Stimulated activated CD4-positive, alpha-beta T cell treated with anti-CD3 and anti-CD28 coated beads, Interleukin-12 subunit alpha, Interleukin-12 subunit beta, amount 100 ng/mL, for 24 hours (primary cell): Measurements from ENCODE around the gene CRYBA4.
"Not testable (repeated sequence)": the region's sequence is repeated elsewhere in the genome, so short reads cannot be mapped to it uniquely, and the experiment has no call there.

Source experiments
- DNase-seq, 2 experiments: peaks; one replicate each; pipeline ENCODE4 v3.0.0-alpha.2; 2020; ENCODE audit warnings: low read depth in 2 of 2

The CRYBA4 gene

DNA sequence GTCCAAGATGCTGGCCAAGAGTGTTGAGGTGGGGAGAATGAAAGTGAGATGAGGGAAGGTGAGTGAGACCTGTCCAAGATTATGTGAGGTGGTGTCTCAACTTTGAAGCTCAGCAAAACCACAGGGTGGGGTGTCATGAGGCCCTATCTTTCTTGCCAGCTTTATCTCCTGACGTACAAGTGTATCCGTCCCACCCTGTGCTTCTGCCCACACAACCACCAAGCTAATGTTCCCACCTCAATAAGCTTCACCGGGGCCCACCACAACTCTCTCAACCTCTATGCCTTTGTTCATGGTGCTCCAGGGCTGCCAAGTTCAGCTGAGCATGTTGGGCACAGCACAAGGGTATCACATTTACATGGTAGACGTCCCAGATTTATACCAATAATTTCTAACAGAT is 24.7 kb upstream of the CRYBA4 start:
- no peak for DNase-seq

DNA sequence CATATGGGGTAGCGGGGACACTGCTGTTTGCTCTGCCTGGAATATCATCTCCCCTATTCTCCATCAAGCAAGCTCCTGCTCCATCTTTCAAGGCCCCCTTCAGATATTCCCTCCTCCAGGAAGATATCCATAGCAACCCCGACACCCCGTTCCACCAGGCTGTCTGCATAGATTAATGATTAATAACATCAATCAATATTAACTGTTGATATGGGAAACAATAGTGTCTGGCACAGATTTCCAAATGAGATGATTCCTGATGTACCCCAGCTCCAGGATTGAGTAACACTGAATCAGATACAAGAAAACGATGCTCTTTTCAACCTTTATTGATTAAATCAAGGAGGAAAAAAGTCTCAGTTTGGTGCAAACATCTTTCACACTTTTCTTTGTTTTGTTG is 24.3 kb upstream of the CRYBA4 start:
- no peak for DNase-seq

DNA sequence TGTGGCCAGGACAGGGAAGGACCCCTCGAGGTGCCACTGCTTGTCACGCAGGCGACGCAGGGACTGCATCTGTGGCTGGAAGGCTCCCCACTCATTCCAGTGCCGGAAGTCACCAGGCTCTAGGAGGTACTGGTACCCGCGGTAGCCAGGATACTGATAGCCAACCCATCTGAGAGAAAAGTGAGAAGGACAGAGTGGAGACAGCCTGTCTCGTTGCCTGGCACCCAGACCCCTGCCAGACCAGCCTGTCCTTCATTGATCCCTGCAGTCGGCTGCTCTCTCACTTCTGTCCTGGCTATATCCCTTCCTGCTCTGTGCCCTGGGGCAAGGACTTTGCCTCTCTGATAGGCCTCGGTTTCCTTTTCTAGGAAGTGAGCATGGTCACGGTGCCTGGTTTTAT is 22.3 kb upstream of the CRYBA4 start:
- DNase-seq = no peak

DNA sequence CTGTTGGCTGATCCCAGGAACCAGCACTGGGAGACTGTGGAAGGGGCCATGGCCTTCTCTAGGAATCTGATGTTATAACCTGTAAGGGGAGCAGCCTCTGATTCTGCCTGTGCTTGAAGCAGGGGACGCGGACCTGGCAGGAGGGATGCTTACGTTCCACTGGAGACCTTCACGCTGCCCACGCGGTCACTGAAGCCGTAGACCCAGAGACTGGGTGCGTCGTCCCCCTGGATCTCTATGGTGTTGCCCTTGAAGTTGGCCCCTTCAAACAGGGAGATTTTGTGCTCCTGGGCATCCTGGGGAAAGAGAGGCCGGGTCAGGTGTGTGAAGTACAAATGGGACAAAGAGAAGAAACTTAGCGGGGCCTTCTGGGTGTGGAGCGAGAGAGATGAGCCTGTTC is 20.0 kb upstream of the CRYBA4 start:
- DNase-seq = no peak

DNA sequence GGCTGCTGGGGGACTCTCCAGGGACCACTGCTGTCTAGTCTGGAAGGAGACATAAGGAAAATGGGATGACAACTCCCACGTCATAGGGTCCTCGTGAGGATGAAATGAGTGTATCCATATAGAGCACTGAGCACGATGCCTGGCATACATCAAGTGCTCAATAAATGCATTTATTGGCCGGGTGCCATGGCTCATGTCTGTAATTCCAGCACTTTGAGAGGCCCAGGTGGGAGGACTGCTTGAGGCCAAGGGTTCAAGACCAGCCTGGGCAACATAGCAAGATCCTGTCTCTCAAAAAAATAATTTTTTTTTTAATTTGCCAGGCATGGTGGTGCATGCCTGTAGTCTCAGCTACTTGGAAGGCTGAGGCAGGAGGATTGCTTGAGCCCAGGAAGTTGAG is 19.6 kb upstream of the CRYBA4 start:
- DNase-seq = no peak

DNA sequence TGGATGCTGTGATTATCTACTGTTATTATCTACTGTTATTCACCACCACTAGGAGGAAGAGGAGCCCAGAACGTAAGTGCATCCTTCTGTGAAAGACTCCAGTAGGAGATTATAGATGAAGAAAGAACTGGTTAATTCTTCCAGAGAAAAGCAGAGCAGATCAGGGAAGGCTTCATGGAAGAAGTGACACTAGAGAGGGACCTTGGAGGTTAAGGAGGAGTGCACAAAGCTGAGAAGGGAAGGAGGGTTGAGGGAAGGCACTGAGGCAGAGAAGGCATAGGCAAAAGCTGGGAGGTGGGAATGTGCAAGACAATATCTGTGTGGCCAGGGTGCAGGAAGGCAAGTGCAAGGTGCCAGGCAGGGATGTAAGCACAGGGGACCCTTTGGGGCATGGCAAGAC is 17.4 kb upstream of the CRYBA4 start:
- DNase-seq = no peak

DNA sequence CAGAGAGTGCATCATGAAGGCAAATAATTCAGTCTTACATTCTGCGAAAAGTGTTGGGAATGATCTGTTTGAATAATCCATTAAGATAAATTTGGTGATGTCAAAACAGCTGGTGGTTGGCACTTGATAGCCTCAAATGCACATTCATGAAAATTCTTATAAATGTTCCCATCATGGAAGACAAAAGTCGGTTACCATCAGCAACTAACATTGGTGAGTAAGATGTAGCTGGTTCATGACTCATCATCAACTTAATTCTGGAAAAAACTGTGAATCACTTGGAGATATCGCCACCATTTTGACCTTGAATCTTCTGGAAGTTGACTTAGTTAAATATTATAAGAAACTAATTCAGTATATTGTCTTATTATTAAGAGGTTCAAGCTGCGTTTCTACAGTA is 15.2 kb upstream of the CRYBA4 start:
- DNase-seq = no peak

DNA sequence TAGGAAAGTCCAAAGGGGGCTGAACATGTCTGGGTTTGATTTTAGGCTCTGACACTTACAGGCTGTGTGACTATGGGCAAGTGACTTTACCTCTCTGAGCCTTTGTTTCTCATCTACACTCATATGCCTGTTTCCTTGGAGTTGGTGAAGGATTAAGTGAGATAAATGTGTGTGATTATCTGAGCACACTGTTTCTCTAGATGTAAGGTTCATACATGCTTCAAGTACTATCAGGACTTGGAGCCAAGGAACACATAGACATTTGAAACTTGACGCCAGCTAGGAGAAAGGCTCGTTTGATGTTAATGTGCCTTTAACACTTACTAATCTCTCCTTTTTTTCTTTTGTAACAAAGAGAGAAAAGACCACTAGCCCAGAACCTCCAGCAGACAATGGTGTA is 13.6 kb upstream of the CRYBA4 start:
- no peak for DNase-seq

DNA sequence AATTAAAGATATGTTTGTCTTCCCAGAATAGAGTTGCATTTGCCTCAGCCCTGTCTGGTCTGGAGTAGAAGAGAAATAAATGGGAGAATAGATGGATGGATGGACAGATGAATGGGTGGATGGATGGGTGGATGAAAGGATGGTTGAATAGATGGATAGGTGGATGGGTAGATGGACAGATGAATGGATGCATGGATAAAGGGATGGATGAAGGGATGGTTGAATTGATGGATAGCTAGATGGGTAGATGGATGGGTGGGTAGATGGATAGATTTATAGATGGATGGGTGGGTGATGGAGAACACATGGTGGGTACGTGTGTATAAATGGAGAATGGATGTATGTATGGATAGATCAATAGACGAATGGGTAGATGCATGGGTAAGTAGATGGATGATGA is 12.5 kb upstream of the CRYBA4 start:
- DNase-seq = no peak

DNA sequence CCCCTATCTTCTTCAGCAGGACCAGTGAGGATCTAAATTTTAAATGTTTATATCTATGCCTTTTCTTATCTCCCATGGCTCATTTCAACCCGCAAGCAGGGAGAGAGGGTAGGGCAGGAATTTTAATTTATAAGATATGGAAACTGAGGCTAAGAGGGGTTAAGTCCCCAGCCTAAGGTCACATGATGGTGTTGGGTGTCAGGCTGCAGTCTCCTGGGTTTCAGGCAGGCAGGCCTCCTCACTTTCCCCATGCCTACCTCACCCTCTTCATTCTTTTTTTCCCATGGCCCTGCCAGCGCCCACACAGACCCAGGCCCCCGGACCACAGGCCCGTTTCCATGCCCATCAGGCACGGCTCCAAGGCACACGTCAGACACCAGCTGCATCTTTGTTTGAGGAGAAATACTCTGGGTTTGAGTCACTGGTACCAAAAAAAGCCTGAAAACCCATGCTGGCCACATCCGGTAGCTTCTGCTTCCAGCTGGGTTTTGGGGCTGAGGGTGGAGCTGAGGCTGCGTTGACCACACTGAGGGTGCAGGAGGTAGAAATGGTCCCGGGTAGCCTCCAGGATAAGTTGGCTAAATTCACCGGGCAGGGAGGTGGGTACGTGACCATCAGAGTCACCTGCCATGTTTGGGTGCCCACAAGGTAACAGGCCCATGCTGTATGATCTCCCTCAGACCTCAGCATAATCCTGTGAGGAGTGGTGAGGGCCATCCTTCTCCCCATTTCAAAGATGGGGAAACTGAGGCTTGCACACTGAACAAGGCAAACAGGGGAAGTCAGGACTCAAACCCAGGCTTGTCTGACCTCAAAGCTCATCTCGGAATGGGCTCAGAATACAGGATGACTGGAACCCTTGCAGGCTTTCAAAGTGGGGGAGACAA is 11.4 kb upstream of the CRYBA4 start:
- DNase-seq = peak in 1 of 2 experiments; percentile 32

DNA sequence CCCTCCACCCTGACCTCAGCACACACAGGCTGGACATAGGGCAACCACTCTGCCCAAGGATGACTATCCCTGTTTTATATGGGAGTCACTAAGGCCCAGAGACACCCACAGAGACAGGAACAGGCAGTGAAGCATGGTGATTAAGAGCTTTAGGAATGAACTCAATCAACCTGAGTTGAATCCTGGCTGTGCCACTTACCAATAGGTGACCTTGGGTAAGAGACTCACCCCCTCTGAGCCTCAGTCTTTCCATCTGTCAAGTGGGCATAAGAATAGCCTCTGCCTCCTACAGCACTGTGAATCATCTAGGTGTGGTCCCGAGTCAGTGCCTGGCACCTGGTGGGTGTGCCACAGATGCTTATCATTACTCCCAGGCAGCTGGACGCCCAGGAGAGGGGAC is 10.8 kb upstream of the CRYBA4 start:
- no peak for DNase-seq

DNA sequence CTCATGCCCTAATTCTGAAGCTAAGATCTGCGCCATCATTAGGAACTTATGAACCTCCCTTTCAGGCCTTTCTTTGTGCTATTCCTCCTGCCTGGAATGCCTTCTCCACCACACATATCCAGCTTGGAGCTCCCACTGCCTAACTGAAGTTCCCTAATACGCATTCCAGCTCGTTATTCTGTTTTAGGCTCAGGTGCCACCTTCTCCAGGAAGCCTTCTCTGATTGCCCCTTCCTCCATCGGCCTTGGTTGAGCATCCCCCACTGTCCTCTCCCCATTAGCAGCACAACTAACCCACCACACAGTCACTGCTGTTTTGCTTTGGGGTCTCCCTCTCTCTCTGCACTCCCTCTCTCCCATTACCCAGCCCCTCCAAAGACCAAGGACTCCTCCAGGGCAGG is 9.1 kb upstream of the CRYBA4 start:
- no peak for DNase-seq

DNA sequence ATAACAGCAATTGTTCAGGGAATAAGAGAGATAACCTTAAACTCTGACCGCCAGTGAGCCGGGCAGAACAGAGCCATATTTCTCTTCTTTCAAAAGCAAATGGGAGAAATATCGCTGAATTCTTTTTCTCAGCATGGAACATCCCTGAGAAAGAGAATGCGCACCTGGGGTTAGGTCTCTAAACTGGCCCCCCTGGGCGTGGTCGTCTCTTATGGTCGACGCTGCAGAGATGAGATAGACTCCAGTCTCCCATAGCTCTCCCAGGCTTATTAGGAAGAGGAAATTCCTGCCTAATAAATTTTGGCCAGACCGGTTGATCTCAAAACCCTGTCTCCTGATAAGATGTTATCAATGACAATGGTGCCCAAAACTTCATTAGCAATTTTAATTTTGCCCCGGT is 8.0 kb upstream of the CRYBA4 start:
- DNase-seq = not testable (repeated sequence)

DNA sequence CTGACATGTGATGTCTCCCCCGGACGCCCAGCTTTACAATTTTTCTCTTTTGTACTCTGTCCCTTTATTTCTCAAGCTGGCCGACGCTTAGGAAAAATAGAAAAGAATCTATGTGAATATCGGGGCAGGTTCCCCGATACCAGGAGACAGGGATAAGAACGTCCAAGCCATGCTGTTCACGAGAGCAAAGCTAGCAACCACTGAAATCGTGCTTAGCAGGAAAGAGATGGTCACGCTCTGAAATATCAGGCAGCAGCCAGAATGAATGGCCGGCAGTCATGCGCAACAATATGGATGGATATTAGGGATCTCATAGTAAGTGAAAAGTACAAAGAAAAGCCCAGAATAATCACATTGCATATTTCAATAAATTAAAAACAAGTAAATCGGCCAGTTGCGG is 7.4 kb upstream of the CRYBA4 start:
- DNase-seq = no peak

DNA sequence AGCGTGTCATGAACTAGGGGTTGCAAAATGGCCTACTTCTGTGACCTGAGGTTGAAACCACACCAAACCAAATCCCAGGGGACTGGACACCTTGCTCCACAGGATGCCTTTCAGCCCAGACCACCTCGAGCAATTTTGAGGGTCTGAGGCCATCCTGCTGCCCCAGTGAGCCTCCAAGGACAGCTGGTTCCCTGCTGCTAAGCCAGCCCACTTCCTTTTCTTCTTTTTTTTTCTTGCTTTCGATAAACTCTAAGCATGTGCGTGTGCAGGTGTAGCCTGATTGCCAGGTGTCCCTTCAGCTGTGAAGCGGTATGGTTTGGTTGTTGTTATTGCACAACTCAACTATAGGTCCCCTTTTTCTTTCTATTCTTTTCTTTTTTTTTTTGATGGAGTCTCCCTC is 6.6 kb upstream of the CRYBA4 start:
- no peak for DNase-seq

DNA sequence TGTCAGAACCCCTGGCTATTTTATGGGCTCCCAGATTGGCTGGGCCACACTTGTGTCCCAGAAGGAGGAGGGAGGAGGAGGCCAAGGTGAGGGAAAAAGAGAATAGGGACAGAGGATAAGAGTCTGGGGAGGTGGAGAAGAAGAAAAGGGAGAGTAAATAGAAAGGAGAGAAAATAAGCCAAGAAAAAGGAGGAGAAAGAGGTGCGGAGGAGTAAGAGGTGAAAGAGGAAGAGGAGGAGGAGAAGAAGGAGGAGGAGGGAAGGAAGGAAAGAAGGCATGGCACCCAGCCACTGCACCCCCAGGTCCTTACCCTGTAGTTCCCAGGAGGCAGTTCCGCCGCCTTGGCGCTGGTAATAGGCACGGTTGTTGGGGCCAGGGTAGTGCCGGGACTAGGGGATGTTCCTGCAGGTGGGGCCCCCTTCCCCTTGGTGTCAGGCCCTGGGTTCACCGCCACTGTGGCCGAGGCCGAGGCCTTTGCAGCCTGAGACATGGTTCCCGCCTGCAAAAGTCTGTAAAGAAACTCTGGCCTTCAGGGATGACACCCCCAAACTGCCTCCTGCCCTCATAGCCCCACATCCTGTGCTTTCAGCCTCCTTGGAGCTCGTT is 5.8 kb upstream of the CRYBA4 start:
- no peak for DNase-seq

DNA sequence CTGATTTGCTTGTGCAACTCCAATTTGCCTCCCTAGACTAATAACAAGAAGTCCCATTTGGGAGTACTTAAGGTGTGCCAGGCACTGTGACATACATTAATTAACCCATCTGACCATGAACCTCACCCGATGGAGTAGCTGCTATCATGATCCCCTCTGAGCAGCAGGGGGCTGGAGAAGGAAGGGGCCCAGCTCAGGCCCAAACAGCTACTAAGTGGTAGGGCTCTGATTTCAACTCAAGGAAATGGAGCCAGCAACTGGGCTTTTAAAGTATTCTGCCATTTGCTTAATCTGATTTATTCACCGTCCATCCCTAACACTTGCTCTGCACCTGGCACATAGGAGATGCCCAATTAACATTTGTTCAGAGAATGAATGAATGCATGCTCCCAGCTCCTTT is 5.1 kb upstream of the CRYBA4 start:
- no peak for DNase-seq

DNA sequence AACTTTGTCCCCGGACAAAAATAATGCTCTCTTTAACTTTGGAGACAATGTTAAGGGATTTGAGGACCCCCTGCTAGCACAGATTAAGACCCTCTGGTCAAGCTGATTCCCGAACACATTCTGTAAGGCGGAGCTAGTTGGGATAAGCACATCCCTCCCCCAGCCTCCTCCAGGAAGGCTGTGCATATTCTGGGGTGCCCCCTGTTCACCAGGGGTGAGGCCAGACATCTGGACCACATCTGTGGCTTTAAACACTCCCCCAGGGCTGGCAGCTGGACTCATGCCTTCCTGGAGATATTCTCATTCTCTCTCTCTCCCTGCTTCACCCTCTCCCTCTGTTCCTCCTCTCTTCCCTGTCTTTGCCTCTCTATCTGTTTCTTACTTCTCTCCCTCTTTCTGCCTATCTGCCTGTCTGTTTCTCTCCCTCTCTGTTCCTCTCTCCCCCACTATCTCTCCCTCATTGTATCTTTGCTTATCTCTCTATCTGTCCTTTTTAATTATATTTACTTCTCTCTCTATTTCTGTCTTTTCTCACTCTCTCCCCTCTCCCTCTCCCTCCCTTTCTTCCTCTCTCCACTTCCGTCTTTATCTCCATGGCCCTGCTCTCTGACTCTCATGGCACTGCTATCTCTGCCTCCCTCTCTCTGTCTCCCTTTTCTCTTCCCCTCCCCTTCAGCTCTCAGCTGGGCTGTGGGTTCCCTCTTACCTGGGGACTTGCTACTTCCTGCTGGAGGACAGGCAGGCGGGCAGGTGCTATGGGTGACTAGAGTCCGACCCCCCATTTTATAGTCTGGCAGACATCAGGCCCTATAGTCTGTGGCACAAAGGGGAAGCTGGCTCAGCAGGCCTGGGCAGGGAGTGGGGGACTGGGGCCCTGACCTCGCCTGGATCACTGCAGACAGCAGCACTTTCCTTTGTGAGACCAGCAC is 4.2 kb upstream of the CRYBA4 start, which contains the start of gene CRYBB1:
Gene CRYBB1 (minus strand): TSS at position 757 of the 929 bp plus-strand sequence. CDS start 1,708 bp downstream, outside the sequence.
- no peak for DNase-seq

DNA sequence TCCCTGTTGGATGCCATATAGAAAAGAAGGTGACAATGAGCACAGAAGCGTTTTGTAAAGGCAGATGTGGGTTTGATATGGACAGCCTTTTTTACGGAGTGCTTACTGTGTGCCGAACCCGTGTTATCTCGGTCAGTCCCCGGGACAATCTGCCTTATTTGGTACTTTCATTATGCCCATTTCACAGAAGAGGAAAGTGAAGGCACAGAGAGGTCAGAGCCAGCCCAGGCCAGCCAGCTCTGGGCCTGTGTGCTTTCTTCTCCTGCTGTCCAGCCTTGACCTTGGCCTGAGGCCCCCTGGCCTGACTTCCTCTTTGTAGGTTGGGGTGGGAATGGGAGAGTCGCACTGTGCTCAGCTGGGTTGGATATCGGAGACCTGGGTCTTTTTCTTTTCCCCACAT is 3.3 kb upstream of the CRYBA4 start:
- no peak for DNase-seq

DNA sequence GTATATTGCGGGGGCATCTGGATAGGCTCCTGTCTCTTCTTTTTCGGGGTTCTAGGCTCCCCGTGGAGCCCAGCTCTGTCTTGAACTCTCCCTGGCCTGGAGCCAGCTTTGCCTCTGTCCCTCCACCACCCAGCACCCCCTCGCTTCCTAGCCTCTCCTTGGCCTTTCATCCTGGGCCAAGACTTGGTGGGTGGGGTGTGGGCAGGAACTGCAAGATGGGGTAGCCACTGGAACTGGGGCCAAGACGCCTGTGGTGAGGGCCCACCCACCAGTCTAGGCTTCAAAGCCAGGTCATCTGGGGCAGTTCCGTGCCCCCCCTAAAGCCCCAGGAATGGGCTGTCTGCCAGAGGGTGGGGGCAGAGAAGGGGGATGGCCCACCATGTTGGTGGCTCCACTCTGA is 2.3 kb upstream of the CRYBA4 start:
- DNase-seq = no peak

DNA sequence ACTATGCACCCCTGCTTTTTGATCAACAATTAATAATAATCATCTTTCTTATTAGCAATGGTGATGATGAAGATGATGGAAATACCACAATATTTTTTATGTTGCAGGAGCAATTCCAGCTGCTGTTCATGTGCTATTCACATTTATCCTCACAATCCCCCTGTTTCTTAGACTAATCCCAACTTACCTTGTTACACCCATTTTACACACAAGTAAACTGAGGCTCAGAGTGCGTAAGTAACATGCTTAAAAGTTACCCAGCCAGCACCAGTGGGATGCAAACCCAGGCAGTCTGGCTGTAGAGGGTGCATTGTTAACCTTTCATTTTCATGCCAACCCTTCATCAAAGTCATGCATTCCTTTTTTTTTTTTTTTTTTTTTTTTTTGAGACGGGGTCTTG is 1.6 kb upstream of the CRYBA4 start:
- no peak for DNase-seq

DNA sequence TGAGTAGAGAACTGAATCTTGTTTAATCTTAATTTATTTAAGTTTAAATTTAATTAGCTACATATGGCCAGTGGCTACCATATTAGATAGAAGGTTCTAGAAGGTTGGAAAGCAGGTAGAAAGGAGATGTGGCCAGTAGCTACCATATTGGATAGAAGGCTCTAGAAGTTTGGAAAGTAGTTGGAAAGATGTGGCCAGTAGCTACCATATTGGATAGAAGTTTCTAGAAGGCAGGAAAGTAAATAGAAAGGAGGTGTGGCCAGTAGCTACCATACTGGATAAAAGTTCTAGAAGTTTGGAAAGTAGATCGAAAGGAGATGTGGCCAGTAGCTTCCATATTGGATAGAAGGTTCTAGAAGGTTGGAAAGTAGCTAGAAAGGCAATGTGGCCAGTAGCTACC is 2.2 kb downstream of the CRYBA4 start:
- no peak for DNase-seq
